Nephron progenitor cell (in vitro differentiated cells): ENCODE results near the gene OR9Q1.

Experiments
- DNase-seq: peaks from one replicate; pipeline ENCODE4 v3.0.0; 2021
- H3K27ac Mint-ChIP-seq: 2 replicates; pipeline ENCODE4 v1.8.0; 2021; ENCODE audit warnings: mild to moderate bottlenecking, moderate library complexity, mixed read lengths
- H3K27me3 Mint-ChIP-seq: 2 replicates; pipeline ENCODE4 v1.8.0; 2021; ENCODE audit warnings: mild to moderate bottlenecking, low read depth, mixed read lengths; ENCODE audit not compliant: poor library complexity
- H3K36me3 Mint-ChIP-seq: 2 replicates; pipeline ENCODE4 v1.8.0; 2021; ENCODE audit warnings: low read depth, mixed read lengths
- H3K4me1 Mint-ChIP-seq: 2 replicates; pipeline ENCODE4 v1.8.0; 2021; ENCODE audit warnings: mixed read lengths
- H3K4me3 Mint-ChIP-seq: 2 replicates; pipeline ENCODE4 v1.8.0; 2021; ENCODE audit warnings: mild to moderate bottlenecking, moderate library complexity, mixed read lengths
- H3K9me3 Mint-ChIP-seq: 2 replicates; pipeline ENCODE4 v1.8.0; 2021; ENCODE audit warnings: mild to moderate bottlenecking, moderate library complexity, mixed read lengths
- CTCF ChIP-seq: fragments of 200-600 bp; sonication (generic); IDR thresholded peaks from 2 replicates; pipeline ENCODE4 v1.5.0; 2021; ENCODE audit warnings: antibody characterized with exemption

Gene OR9Q1, protein sequence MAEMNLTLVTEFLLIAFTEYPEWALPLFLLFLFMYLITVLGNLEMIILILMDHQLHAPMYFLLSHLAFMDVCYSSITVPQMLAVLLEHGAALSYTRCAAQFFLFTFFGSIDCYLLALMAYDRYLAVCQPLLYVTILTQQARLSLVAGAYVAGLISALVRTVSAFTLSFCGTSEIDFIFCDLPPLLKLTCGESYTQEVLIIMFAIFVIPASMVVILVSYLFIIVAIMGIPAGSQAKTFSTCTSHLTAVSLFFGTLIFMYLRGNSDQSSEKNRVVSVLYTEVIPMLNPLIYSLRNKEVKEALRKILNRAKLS

GRCh38 chr11:58023435-58023931 is at the start of gene OR9Q1:
TSS of gene OR9Q1 (plus strand) at chr11:58023881. CDS start at chr11:58179445, 155,564 bp downstream.
- Mint-ChIP-seq H3K4me3 (peak within 1 kb of the TSS; percentile 41), H3K4me1 (peaks cover 24% of the 10 kb centered on the region), H3K36me3 (no peaks in the 10 kb centered on the region), H3K9me3 (no peaks in the 10 kb centered on the region), H3K27me3 (peaks cover 15% of the 10 kb centered on the region), H3K27ac (peak within 1 kb of the TSS; percentile 87)
- DNase-seq = no peak
- no peak for TF ChIP-seq CTCF

DNA sequence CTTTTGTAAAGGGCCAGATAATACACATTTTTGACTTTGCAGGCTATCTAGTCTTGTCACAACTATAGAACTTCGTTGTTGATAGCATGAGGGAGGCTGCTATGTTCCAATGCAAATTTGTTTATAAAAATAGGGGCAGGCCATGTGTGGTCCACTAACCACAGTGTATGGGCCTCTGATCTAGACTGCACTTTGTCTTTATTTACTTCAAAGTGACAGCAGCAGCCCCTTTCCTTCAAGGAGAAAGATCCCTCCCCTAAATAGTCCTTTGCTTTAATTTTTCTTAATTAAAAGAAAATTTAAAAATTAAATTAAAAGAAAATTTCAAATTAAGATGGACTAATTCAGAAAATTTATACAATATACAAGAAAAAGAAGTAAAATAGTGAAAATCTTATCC is 49.5 kb upstream of the OR9Q1 start:
- Mint-ChIP-seq H3K9me3 (no peaks in the 10 kb centered on the region), H3K4me1 (no peaks in the 10 kb centered on the region), H3K27ac (no peak overlapping the region), H3K27me3 (peaks cover 5% of the 10 kb centered on the region), H3K36me3 (no peaks in the 10 kb centered on the region), H3K4me3 (no peak overlapping the region)
- no peak for TF ChIP-seq CTCF
- DNase-seq = no peak

DNA sequence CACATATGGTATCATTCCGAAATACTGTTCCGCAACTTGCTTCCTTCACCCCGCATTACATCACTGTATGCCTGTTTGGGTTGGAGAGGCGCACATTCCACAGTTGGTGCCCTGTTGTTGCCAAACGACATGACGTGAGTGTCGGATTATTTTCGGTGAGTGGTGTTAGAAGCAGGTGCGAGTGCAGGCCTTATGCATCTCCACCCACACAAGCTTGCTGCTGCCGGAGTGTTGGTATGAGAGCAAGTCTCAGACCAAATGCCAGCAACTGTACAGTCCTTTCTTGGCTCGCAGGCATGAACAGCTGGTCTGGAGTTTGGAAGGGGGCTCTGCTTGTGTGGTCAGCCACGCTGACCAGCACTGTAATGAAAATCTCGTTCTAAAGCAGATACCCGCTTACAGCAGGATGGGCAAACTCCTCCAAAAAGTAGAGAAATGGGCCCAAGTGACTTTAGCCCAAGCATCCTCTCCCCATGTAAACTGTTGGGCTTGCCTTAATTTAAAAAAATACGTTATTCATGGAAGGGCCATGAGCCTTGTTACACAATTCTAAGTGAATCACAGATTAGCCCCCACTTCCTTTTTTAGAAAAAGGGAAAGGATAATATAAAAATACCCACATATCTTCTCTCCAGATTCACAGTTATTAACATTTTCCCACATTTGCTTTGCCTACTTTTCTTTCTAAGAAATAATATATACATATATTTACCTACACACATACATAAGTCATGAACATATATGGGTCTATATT is 48.7 kb upstream of the OR9Q1 start:
- H3K4me3 Mint-ChIP-seq = no peak overlapping the region
- H3K27me3 Mint-ChIP-seq = peaks cover 5% of the 10 kb centered on the region
- no peak for DNase-seq
- H3K4me1 Mint-ChIP-seq = no peaks in the 10 kb centered on the region
- H3K9me3 Mint-ChIP-seq = no peaks in the 10 kb centered on the region
- H3K27ac Mint-ChIP-seq = no peak overlapping the region
- TF ChIP-seq CTCF = no peak
- no peaks in the 10 kb centered on the region for H3K36me3 Mint-ChIP-seq

DNA sequence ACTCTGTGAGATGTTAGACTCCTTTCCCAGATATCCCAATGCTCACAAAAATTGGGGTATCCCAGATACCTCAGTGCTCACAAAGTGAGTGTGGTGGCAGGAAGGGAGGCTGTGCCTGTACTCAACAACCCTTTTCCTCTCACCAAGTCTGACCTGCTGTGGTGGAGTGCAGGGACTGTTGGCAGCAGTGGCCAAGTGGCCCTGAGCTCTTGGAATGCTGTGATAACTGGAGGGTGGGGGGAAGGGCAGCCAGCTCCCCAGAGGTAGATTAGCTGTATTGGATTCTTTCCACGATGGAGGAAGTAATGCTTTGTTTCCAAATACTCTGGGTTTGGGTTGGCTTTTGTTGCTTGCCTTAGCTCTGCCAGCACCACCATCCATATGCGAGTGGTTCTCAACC is 46.0 kb upstream of the OR9Q1 start:
- no peak overlapping the region for H3K27ac Mint-ChIP-seq
- H3K27me3 Mint-ChIP-seq = peaks cover 10% of the 10 kb centered on the region
- no peaks in the 10 kb centered on the region for H3K9me3 Mint-ChIP-seq
- H3K4me1 Mint-ChIP-seq = no peaks in the 10 kb centered on the region
- no peaks in the 10 kb centered on the region for H3K36me3 Mint-ChIP-seq
- no peak overlapping the region for H3K4me3 Mint-ChIP-seq
- no peak for TF ChIP-seq CTCF
- DNase-seq = no peak

DNA sequence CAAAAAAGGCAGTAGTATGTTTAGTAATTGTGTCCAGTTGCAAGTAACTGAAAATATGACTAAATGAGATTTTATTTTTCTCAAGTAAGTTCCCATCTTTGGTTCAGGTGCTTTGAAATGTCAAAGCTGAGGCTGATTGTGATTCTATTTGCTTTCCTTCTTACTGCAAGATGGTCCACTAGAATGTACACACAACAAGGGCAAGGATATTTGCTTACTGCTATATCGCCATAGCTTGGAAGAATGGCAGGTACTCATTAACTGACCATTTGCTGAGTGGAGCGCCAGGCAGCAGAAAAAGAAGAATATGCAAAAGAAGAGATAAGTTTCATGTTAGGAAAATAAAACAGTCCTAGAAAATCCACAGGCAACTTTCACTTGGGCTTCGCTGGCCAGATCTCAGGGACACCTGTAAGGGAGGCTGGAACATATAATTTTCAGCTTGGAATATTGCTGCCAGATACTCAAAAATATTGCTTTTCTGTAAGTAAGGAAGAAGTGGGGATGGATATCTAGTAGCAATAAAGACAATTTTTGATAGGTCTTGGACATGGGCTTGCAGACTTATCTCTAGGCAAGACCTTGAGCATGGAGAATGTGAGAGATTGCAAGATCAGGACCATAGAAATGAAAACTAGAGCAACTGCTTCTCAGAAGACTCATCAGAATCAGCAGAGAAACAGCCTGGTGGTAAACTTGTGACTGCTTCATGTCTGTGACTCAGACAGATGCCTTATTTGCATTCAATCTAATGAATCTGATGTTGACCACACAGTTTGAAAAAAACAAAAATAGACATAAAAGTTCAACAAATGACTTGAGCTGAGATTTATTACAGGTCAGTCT is 44.8 kb upstream of the OR9Q1 start:
- Mint-ChIP-seq H3K27me3 (peaks cover 12% of the 10 kb centered on the region), H3K9me3 (no peaks in the 10 kb centered on the region), H3K4me3 (no peak overlapping the region), H3K36me3 (no peaks in the 10 kb centered on the region), H3K27ac (no peak overlapping the region), H3K4me1 (no peaks in the 10 kb centered on the region)
- TF ChIP-seq CTCF = no peak
- DNase-seq = no peak
